Stimulated activated CD4-positive, alpha-beta T cell treated with anti-CD3 and anti-CD28 coated beads, Interleukin-1b, Interleukin-23, amount 100 ng/mL, for 1 hour (primary cell): ENCODE data around the gene HYPK.
"Not testable (repeated sequence)": the region's sequence is repeated elsewhere in the genome, so short reads cannot be mapped to it uniquely, and the experiment has no call there.

Experiments used
- DNase-seq, 2 donors: peaks; one replicate each; pipeline ENCODE4 v3.0.0-alpha.2; 2020; ENCODE audit warnings: low read depth in 2 of 2

HYPK gene

GRCh38 chr15:43795197-43795596 lies 5.2 kb upstream of the HYPK start:
- no peak for DNase-seq

- no peak for DNase-seq
Observed at GRCh38 chr15:43795997-43796396, 4.4 kb upstream of the HYPK start.

- DNase-seq: no peak
Observed at GRCh38 chr15:43796566-43796965, 3.8 kb upstream of the HYPK start.

GRCh38 chr15:43799209-43799944 lies 1.0 kb upstream of the HYPK start:
- no peak for DNase-seq

- no peak for DNase-seq
Observed at GRCh38 chr15:43799945-43800285, 484 bp upstream of the HYPK start, which contains the start of gene SERINC4. Gene SERINC4, minus strand, starts transcription at chr15:43800220. Its CDS starts 234 bp downstream, at chr15:43799986.

- not testable (repeated sequence) for DNase-seq
Observed at GRCh38 chr15:43802676-43803075, 2.3 kb downstream of the HYPK start.

GRCh38 chr15:43808435-43808950 lies 8.1 kb downstream of the HYPK start:
- DNase-seq: no peak

- DNase-seq: no peak
Observed at GRCh38 chr15:43808960-43809678, 8.7 kb downstream of the HYPK start.

GRCh38 chr15:43815064-43815463 lies 14.7 kb downstream of the HYPK start:
- not testable (repeated sequence) for DNase-seq

- DNase-seq: no peak
Observed at GRCh38 chr15:43821505-43821904, 21.1 kb downstream of the HYPK start.

- peak; percentile 71 to 84 for DNase-seq
Observed at GRCh38 chr15:43824302-43825246, 24.2 kb downstream of the HYPK start, which contains the start of gene MFAP1. Gene MFAP1, minus strand, starts transcription at chr15:43824690. Its CDS starts 121 bp downstream, at chr15:43824569.

GRCh38 chr15:43825305-43825704 lies 24.9 kb downstream of the HYPK start:
- DNase-seq: not testable (repeated sequence)

GRCh38 chr15:43826029-43826507 lies 25.7 kb downstream of the HYPK start:
- DNase-seq: no peak

- DNase-seq: peak in 1 of 2 donors; percentile 49
Observed at GRCh38 chr15:43826508-43827341, 26.3 kb downstream of the HYPK start, which contains the start of gene WDR76. Gene WDR76, plus strand, starts transcription at chr15:43827002. Its CDS starts 31 bp downstream, at chr15:43827033.

GRCh38 chr15:43828061-43828657 lies 27.8 kb downstream of the HYPK start:
- DNase-seq: no peak

GRCh38 chr15:43829951-43830540 lies 29.6 kb downstream of the HYPK start:
- not testable (repeated sequence) for DNase-seq

- DNase-seq: not testable (repeated sequence)
Observed at GRCh38 chr15:43830691-43831275, 30.4 kb downstream of the HYPK start.

GRCh38 chr15:43831519-43832052 lies 31.2 kb downstream of the HYPK start:
- not testable (repeated sequence) for DNase-seq

- not testable (repeated sequence) for DNase-seq
Observed at GRCh38 chr15:43832485-43832884, 32.1 kb downstream of the HYPK start.
